CD14-positive monocyte (primary cell): Measurements from ENCODE around the gene DPP6. TPM values are rescaled to one million over a fixed set of nuclear protein-coding genes. Genes with fewer than 3 reads are reported as not detected.

Experiments used
- DNase-seq, 3 donors: peaks; one replicate each; pipeline ENCODE4 v3.0.0-alpha.2; 2011 to 2022
- H2AFZ ChIP-seq: 2 replicates; pipeline ENCODE4 v1.6.0; 2012; ENCODE audit warnings: mild to moderate bottlenecking, low read depth, low read length, inconsistent platforms; ENCODE audit not compliant: insufficient read depth, poor library complexity, severe bottlenecking
- H3K27ac ChIP-seq, 2 donors: 1 replicate in 1 of 2; 2 replicates in 1 of 2; pipeline ENCODE4 v1.5.1; 2012 to 2013; ENCODE audit warnings: low read length in 2 of 2, control low read depth in 1 of 2, inconsistent platforms in 1 of 2, low read depth in 1 of 2, mild to moderate bottlenecking in 1 of 2
- H3K27me3 ChIP-seq, 2 donors: one replicate each; pipeline versions ENCODE4 v1.6.0 to v1.6.1; 2011 to 2013; ENCODE audit warnings: low read length in 2 of 2; ENCODE audit not compliant: control insufficient read depth in 2 of 2, insufficient read depth in 2 of 2
- H3K36me3 ChIP-seq, 2 donors: replicated peaks in 1 of 2; 1 replicate in 1 of 2; 2 replicates in 1 of 2; pipeline versions ENCODE4 v1.5.1 to v1.6.1; 2012 to 2013; ENCODE audit warnings: low read length in 2 of 2, control low read depth in 1 of 2, inconsistent platforms in 1 of 2, mild to moderate bottlenecking in 1 of 2; ENCODE audit not compliant: insufficient read depth in 2 of 2, control insufficient read depth in 1 of 2
- H3K4me1 ChIP-seq, 2 donors: 1 replicate in 1 of 2; 2 replicates in 1 of 2; pipeline versions ENCODE4 v1.5.1 to v1.6.1; 2012 to 2013; ENCODE audit warnings: low read length in 2 of 2, control low read depth in 1 of 2, inconsistent platforms in 1 of 2, mild to moderate bottlenecking in 1 of 2, moderate library complexity in 1 of 2; ENCODE audit not compliant: insufficient read depth in 2 of 2, control insufficient read depth in 1 of 2
- H3K4me2 ChIP-seq: replicated peaks from 2 replicates; pipeline ENCODE3; 2012; ENCODE audit warnings: low read length, moderate library complexity, mild to moderate bottlenecking; ENCODE audit not compliant: poor library complexity, severe bottlenecking; ENCODE audit errors: extremely low read depth
- H3K4me3 ChIP-seq, 3 experiments: fragments of 200-600 bp in 1 of 3; sonication (generic) in 1 of 3; replicated peaks in 1 of 3; 1 replicate in 2 of 3; 2 replicates in 1 of 3; pipeline ENCODE4 v1.5.1; 2011 to 2013; ENCODE audit warnings: low read length in 3 of 3, mild to moderate bottlenecking in 3 of 3, control low read depth in 2 of 3, low read depth in 2 of 3, inconsistent platforms in 1 of 3, moderate library complexity in 1 of 3
- H3K79me2 ChIP-seq: 2 replicates; pipeline ENCODE4 v1.6.0; 2012; ENCODE audit warnings: mild to moderate bottlenecking, control low read depth, inconsistent platforms, low read length, moderate library complexity; ENCODE audit not compliant: insufficient read depth
- H3K9ac ChIP-seq: 2 replicates; pipeline ENCODE4 v1.6.0; 2017; ENCODE audit warnings: low read length, mild to moderate bottlenecking; ENCODE audit not compliant: insufficient read depth, poor library complexity, severe bottlenecking
- H3K9me3 ChIP-seq, 2 donors: replicated peaks in 1 of 2; 1 replicate in 1 of 2; 2 replicates in 1 of 2; pipeline versions ENCODE4 v1.5.1 to v1.6.1; 2012 to 2013; ENCODE audit warnings: low read length in 2 of 2, control low read depth in 1 of 2; ENCODE audit not compliant: control insufficient read depth in 1 of 2, insufficient read depth in 1 of 2
- H4K20me1 ChIP-seq: 2 replicates; pipeline ENCODE4 v1.6.0; 2012; ENCODE audit warnings: mild to moderate bottlenecking, low read length, control low read depth, moderate library complexity; ENCODE audit not compliant: insufficient read depth
- H3K27ac Mint-ChIP-seq, 7 donors: one replicate each; pipeline ENCODE4 v1.8.0; 2020; ENCODE audit warnings: mild to moderate bottlenecking in 7 of 7, mixed read lengths in 7 of 7, moderate library complexity in 6 of 7, inconsistent platforms in 2 of 7
- H3K27me3 Mint-ChIP-seq, 3 donors: one replicate each; pipeline ENCODE4 v1.8.0; 2021 to 2022; ENCODE audit warnings: low read depth in 3 of 3, mild to moderate bottlenecking in 3 of 3, mixed read lengths in 3 of 3, moderate library complexity in 3 of 3, inconsistent platforms in 1 of 3
- H3K36me3 Mint-ChIP-seq, 2 donors: one replicate each; pipeline ENCODE4 v1.8.0; 2020; ENCODE audit warnings: mixed read lengths in 2 of 2, inconsistent platforms in 1 of 2, mild to moderate bottlenecking in 1 of 2
- H3K4me1 Mint-ChIP-seq: one replicate; pipeline ENCODE4 v1.8.0; 2020; ENCODE audit warnings: mild to moderate bottlenecking, mixed read lengths
- H3K4me3 Mint-ChIP-seq, 2 donors: one replicate each; pipeline ENCODE4 v1.8.0; 2020; ENCODE audit warnings: mild to moderate bottlenecking in 2 of 2, mixed read lengths in 2 of 2, moderate library complexity in 1 of 2
- H3K9me3 Mint-ChIP-seq, 7 donors: one replicate each; pipeline ENCODE4 v1.8.0; 2020 to 2022; ENCODE audit warnings: mixed read lengths in 7 of 7, mild to moderate bottlenecking in 6 of 7, moderate library complexity in 6 of 7, inconsistent platforms in 2 of 7
- WGBS: methylation state at CpG from one replicate; pipeline ENCODE4 v1.1.5; 2013; ENCODE audit warnings: missing lambda C conversion rate; ENCODE audit not compliant: insufficient coverage; 5-methylcytosine and 5-hydroxymethylcytosine counted together
- intact Hi-C, 2 donors: fragments of 100-400 bp; cut with micrococcal nuclease; formaldehyde crosslinking; loops; one replicate each; pipeline versions ENCODE4 v1.15.0 to v1.15.1; 2023
- polyA plus RNA-seq, 3 donors: library from polyadenylated mRNA; depleted of rRNA in 1 of 3; unstranded in 2 of 3; stranded (reverse) in 1 of 3; fragments of 300-500 nt in 2 of 3; fragments of >200 nt in 1 of 3; fragmentation: Illumina TruSeq in 2 of 3; gene quantifications; 1 replicate in 2 of 3; 2 replicates in 1 of 3; pipeline ENCODE4 v1.2.3, GENCODE V29; 2012 to 2021
- TF ChIP-seq, protein P1 (sequence below): fragments of 200-600 bp; IDR thresholded peaks from one replicate; pipeline ENCODE4 v1.8.0; 2022; ENCODE audit warnings: antibody characterized with exemption, mild to moderate bottlenecking

The DPP6 gene
- polyA plus RNA-seq, 3 donors: not detected

DNA sequence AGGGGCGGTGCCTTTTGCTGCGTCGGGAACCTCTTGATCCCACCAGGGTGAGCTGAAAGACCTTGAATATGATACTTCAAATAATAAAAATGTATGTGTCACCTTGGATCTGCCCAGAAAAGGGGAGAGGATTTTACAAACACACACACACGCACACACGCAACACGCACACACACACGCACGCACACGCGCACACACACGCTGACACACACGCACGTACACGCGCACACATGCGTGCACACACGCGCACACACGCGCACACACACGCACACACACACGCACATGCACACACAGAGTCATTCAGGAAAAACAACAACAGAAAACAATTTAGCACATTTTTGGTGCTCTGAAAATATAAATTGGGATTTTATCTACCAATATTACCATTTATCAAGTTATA lies 571.2 kb downstream of the DPP6 start:
- H3K36me3 ChIP-seq: no peaks in the 10 kb centered on the region
- H3K4me1 ChIP-seq: no peaks in the 10 kb centered on the region
- DNase-seq: no peak
- H3K79me2 ChIP-seq: no peaks in the 10 kb centered on the region
- no peak overlapping the region for H2AFZ ChIP-seq
- no peaks in the 10 kb centered on the region for H3K27me3 Mint-ChIP-seq
- WGBS: no CpG with 5 or more reads among the region's 22 CpGs
- H3K9me3 ChIP-seq: peaks cover 17 to 25% of the 10 kb centered on the region in 2 donors
- H3K27me3 ChIP-seq: no peaks in the 10 kb centered on the region
- no peak overlapping the region for H3K4me3 Mint-ChIP-seq
- no peaks in the 10 kb centered on the region for H3K4me1 Mint-ChIP-seq
- intact Hi-C loops: no loop called here
- H3K9me3 Mint-ChIP-seq: peaks cover 5 to 31% (median 11%) of the 10 kb centered on the region in 7 donors
- TF ChIP-seq, protein P1, sequence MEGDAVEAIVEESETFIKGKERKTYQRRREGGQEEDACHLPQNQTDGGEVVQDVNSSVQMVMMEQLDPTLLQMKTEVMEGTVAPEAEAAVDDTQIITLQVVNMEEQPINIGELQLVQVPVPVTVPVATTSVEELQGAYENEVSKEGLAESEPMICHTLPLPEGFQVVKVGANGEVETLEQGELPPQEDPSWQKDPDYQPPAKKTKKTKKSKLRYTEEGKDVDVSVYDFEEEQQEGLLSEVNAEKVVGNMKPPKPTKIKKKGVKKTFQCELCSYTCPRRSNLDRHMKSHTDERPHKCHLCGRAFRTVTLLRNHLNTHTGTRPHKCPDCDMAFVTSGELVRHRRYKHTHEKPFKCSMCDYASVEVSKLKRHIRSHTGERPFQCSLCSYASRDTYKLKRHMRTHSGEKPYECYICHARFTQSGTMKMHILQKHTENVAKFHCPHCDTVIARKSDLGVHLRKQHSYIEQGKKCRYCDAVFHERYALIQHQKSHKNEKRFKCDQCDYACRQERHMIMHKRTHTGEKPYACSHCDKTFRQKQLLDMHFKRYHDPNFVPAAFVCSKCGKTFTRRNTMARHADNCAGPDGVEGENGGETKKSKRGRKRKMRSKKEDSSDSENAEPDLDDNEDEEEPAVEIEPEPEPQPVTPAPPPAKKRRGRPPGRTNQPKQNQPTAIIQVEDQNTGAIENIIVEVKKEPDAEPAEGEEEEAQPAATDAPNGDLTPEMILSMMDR: no peak
- H3K36me3 Mint-ChIP-seq: no peaks in the 10 kb centered on the region
- no peak overlapping the region for H3K4me3 ChIP-seq
- no peak overlapping the region for H3K9ac ChIP-seq
- H3K27ac Mint-ChIP-seq: no peak overlapping the region
- no peak overlapping the region for H3K27ac ChIP-seq
- no peaks in the 10 kb centered on the region for H4K20me1 ChIP-seq
- H3K4me2 ChIP-seq: no peak overlapping the region

DNA sequence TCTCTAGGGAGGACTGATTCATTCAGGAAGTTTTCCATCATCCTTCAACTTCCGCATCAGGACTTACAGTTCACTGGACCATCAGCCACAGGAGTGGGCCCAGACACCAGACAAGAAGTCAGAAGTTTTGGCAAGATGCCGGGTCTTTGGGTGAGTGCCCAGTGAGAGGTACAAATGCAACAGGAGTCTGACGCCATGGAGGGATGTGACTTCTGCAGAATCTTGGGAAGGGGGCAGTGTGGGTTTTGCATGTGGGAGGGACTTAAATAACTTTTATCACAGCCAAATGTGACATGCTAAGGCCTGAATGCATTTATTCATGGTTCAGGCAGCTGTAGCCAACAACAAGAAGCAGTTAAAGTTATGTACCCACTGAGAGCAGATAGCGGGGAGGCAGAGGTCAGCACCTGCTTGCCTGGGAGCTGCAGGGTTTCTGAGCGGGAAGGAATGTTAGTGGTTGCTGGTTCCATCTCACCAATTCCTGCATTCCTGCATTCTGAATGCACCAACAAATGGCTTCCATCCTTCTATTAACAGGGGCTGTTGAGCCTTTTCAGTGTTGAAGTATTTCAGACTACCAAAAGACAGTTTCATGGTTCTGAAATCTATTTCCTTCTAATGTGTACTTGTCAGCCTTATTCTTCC lies 575.6 kb downstream of the DPP6 start:
- no peak overlapping the region for H3K4me3 ChIP-seq
- Mint-ChIP-seq H3K36me3 (no peaks in the 10 kb centered on the region), H3K4me3 (no peak overlapping the region), H3K27ac (no peak overlapping the region), H3K27me3 (no peaks in the 10 kb centered on the region), H3K9me3 (peaks cover 10 to 42% (median 18%) of the 10 kb centered on the region in 7 donors), H3K4me1 (no peaks in the 10 kb centered on the region)
- no peak overlapping the region for H3K27ac ChIP-seq
- H3K4me1 ChIP-seq: no peaks in the 10 kb centered on the region
- WGBS: 90% methylated on average over 2 of the region's 5 CpGs
- peaks cover 28 to 29% of the 10 kb centered on the region in 2 donors for H3K9me3 ChIP-seq
- no peak overlapping the region for H3K9ac ChIP-seq
- TF ChIP-seq, protein P1: no peak
- H2AFZ ChIP-seq: no peak overlapping the region
- H3K4me2 ChIP-seq: no peak overlapping the region
- no peak for DNase-seq
- H3K27me3 ChIP-seq: no peaks in the 10 kb centered on the region
- H3K79me2 ChIP-seq: no peaks in the 10 kb centered on the region
- intact Hi-C loops: no loop called here
- no peaks in the 10 kb centered on the region for H4K20me1 ChIP-seq
- H3K36me3 ChIP-seq: no peaks in the 10 kb centered on the region
